HG02798 (cell line): Measurements from ENCODE around the gene FOSB.
A peak's percentile ranks its signal among the peaks of the same experiment; 100 is the strongest.
"Not testable (repeated sequence)": the region's sequence is repeated elsewhere in the genome, so short reads cannot be mapped to it uniquely, and the experiment has no call there.

Source experiments
- ATAC-seq: cut with Tn5 transposase; IDR thresholded peaks from one replicate; pipeline ENCODE4 v1.9.1; 2021; ENCODE audit warnings: mild to moderate bottlenecking; ENCODE audit not compliant: unreplicated experiment, poor library complexity

Gene FOSB

GRCh38 chr19:45500918-45501729, 33.3 kb downstream of the FOSB start:
- no peak for ATAC-seq

DNA sequence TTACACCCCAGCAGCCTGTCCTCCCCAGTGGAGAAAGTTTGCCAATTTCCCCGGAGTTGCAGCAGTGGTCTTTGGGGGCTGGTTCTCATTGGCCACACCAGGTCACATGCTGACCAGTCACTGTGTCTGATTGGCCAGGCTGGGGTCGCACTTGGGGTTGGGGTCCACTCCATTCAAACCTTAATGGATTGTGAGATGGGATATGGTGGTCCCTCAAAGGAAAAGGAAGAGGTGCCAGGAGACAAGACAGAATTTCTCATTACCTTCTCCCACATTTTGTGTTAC, 33.9 kb downstream of the FOSB start:
- no peak for ATAC-seq

- ATAC-seq: no peak
Observed at GRCh38 chr19:45502111-45502510, 34.3 kb downstream of the FOSB start.

- ATAC-seq: no peak
Observed at GRCh38 chr19:45503909-45504308, 36.1 kb downstream of the FOSB start.

- no peak for ATAC-seq
Observed at GRCh38 chr19:45505151-45505995, 37.6 kb downstream of the FOSB start.

DNA sequence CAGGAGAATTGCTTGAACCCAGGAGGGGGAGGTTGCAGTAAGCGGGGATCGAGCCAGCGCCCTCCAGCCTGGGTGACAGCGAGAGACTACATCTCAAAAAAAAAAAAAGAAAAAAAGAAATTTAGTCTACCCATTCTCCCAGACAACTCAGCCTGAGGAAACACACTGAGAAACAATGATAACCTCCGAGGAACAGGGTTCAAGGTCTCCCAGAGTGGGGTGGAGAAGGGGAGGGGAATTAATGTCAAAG, 38.1 kb downstream of the FOSB start:
- ATAC-seq: no peak

DNA sequence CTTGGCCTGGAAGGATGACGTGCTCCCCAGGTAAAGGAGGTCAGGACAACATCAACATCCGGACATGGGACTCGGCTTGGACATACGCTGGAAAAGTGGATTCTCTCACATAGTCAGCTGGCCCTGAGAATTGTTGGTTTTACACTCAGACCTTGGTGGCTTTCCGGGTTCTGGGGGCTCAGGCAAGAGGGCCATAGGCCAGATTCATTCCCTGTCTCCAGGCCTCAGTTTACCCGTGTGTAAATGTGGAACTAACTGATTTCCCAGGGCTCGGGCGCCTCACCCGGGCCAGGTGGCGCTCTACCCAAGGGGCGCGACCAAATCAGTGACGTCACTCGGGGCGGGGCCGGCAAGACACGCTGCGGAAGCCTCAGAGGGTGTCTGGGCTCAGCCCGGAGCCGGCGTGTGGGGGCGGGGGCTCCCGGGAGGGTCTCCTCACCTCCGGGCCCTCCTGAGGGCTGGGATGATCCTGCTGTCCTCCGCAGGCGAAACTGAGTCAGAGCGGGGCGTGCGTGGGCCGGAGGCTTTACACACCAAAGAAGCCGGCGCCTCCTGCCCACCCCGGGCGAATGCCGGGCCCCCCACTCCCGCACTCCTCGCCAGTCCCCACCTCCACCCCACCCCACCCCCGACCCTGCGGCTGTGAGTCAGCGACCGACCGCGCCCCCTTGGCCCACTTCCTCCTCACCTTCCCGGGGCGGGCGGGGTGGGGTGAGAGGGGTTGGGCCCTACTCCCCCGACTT, 38.6 kb downstream of the FOSB start:
- ATAC-seq: peak; percentile 75

- ATAC-seq: peak; percentile 52
Observed at GRCh38 chr19:45506989-45507871, 39.4 kb downstream of the FOSB start, which contains the start of gene VASP. Gene VASP (plus strand): TSS chr19:45507479. CDS start chr19:45507772, 293 bp downstream.

DNA sequence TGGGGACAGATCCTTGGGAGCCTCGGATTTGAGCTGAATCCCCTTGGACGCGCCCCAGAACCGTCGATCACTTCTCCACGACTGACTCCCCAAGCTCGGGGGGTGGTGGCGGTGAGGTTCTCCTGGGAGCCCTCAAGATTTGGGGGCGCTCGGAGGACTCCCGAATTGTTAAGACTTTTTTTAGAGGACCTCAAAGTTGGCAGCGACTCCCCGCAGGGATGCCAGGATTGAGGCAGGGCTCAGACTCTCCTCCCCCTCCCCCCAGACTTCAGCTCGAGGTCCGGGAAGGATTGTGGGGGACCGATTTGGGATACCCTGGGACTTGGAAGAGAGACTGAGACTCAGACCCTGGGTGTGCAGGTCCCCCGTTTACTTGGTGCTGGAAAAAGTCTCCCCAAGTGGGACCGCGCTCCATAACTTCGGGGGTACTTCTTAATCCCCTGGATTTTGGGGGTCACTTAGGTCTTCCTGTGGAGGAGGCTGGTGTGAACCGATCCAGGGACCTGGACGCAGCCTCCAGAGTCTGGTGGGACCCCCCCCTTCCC, 40.1 kb downstream of the FOSB start:
- no peak for ATAC-seq

DNA sequence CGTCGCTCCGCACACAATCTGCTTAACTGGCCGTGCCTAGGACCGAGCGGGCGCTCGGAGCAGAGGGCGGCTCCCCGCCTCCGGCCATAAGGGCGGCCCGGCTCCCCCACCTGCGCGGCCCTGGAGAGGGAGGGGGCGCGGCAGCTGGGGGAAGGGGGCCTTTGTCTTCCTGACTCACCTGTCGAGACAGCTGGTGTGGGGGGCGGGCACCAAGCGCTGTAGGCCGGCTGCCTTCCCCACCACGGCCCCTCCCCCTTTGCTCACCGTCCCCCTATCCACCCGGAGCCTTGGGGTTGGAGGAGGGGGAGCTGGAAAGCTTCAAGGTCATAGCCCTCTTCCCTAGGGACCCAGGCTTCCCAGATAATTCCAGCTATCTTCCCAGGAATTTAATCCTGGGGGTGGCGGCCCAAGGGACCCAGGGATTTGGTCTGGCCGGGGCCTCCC, 40.6 kb downstream of the FOSB start:
- ATAC-seq: no peak

GRCh38 chr19:45508861-45509691, 41.3 kb downstream of the FOSB start:
- ATAC-seq: no peak

DNA sequence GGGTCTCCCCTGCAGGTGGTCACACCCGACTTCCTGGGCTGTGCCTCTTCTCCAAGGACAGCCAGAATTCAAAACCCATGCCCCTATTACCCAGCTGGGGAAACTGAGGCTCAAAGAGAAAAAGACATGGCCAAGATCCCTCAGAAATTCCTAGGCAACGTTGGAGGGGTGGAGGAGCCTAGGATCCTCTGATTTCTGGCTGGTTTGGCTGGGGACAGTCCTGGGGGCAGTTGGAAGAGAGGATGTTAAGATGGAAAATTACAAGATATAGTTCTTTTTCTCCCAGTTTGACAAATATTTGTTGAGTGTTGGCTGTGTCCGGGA, 41.9 kb downstream of the FOSB start:
- no peak for ATAC-seq

GRCh38 chr19:45510352-45510751, 42.6 kb downstream of the FOSB start:
- not testable (repeated sequence) for ATAC-seq

DNA sequence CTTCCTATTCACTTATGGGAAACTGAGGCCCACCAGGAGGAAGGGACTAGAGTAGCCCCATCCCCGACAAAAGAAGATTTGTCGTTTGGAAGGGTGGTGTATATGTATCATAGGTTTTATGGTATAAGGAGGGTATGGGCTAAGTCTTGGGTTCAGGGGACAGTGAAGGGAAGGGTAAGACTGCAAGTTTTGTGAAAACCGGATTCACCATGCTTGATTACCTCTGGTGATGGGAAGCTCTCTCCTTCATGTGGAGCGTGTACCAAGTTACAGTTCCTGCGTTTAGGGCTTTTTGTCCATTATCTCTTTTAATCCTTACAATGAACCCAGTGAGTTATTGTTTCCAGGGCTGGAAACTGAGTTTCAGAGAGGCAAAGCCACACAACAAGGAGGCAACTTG, 43.3 kb downstream of the FOSB start:
- no peak for ATAC-seq

GRCh38 chr19:45512881-45513483, 45.2 kb downstream of the FOSB start:
- no peak for ATAC-seq

DNA sequence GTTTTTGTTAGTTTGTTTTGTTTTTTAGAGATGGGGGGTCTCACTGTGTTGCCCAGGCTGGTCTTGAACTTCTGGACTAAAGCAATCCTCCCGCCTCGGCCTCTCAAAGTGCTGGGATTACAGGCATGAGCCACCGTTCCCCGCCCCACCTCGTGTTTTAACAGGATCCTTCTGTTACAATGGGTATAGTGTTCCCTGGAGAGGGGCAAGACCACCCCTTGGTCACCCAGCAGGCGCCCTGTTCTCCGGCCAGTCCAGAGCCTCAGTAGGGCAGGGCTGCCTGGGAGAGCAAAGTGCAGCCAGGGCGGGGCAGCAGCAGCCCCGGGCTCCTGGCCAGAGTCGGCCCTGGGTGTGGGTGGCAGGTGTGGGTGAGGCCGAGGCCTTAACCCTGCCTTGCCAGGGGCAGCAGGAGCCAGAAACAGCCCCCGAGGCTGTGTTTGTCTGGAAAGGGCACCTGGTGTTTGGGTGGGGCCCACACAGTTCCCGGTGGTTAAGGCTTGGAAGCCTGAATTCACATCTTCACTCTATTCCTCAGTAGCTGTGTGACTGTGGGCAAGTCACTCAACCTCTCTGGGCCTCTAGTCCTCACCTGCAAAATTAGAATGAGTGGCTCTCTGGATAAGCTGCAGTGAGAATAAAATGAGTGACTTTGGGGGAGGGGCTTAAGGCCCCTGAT, 46.7 kb downstream of the FOSB start:
- ATAC-seq: no peak

DNA sequence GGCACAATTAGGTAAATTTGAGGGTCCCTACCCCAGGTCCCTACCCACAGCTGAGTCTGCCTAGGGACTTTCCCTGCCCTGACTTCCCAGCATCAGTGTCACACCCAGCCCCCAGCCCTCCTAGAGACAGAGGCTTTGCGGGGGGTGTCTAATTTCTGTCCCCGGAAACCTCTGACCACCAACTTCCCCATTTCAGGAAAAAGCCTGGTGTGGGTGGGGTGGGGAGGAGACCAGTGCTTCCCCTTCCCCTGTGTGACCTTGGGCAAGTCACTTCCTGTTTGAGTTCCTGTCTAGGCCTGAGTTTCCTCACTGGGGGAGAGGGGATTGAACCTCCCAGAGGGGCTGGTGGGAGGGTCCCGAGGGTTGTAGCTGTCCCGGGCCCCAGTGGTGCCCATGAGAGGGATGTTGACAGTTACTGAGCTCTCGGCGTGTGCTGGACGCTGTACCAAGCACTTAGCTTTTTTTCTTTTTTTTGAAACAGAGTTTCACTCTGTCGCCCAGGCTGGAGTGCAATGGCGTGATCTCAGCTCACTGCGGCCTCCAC, 47.4 kb downstream of the FOSB start:
- ATAC-seq: no peak

DNA sequence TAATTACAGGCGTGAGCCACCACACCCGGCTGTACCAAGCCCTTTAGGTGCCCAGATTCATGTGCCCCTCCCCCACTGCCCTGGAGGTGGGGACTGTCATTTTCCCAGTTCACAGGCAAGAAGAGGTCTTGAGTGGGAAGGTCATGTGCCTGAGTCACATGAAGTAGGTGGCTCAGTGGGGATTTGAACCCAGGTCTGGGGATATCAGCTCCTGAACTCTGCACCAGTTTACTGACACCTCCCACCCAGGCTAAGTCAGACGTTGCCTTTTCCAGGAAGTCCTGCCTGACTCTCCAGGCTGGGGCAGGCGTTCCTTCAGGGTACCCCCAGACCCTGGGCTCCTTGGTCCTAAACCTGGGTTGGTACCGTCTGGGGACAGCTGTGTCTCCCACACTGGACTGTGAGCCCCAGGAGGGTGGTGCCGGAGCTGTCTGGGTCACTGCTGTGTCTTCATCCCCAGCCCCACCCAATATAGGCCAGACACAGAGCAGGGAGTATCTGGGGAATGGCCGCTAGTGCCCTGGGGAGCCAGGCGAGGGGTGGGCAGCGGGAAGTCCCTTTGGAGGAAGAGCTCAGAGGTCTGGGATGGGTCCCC, 48.1 kb downstream of the FOSB start:
- no peak for ATAC-seq
